Esophagus muscularis mucosa (tissue), 3 donors: ENCODE data around the gene RGL3.

Experiments
- CTCF ChIP-seq, 3 experiments: fragments of 200-600 bp in 2 of 3; fragments of 450-650 bp in 1 of 3; sonication (generic) in 2 of 3; IDR thresholded peaks; one replicate each; pipeline ENCODE4 v1.5.1; 2017 to 2019; ENCODE audit warnings: antibody characterized with exemption in 3 of 3, mild to moderate bottlenecking in 2 of 3, moderate library complexity in 1 of 3
- POLR2A ChIP-seq: fragments of 450-650 bp; IDR thresholded peaks from one replicate; pipeline ENCODE4 v1.6.1; 2017; ENCODE audit warnings: antibody characterized with exemption, moderate library complexity, mild to moderate bottlenecking, low read depth
- POLR2AphosphoS5 ChIP-seq, 2 donors: sonication (generic); formaldehyde crosslinking; IDR thresholded peaks; one replicate each; pipeline ENCODE4 v1.6.1; 2017; ENCODE audit warnings: antibody characterized with exemption in 2 of 2

- no peak for TF ChIP-seq CTCF (IDR thresholded peaks at IDR 0.05)
- no peak for TF ChIP-seq POLR2A
- TF ChIP-seq POLR2AphosphoS5 (IDR thresholded peaks at IDR 0.05): no peak
Measured at GRCh38 chr19:11364296-11364904, 54.7 kb downstream of the RGL3 start.
